ENCODE results near the gene TNS3.
"Not testable (repeated sequence)": the region's sequence is repeated elsewhere in the genome, so short reads cannot be mapped to it uniquely, and the experiment has no call there.

TNS3 gene

GRCh38 chr7:47581804-47582763, at the start of gene TNS3:
Gene TNS3, minus strand, starts transcription at chr7:47582111. Its CDS starts 142,475 bp downstream, at chr7:47439636.
- in situ Hi-C loops (cut with HindIII; ENCODE audit: low sequenced_read_pairs) = no loop called here

GRCh38 chr7:47631711-47632110, 49.8 kb upstream of the TNS3 start:
- in situ Hi-C loops (cut with HindIII; ENCODE audit: low sequenced_read_pairs) = no loop called here

- in situ Hi-C loops (cut with HindIII; ENCODE audit: low sequenced_read_pairs) = no loop called here
These were observed 45.8 kb upstream of the TNS3 start for GRCh38 chr7:47627580-47628283.

GRCh38 chr7:47625861-47626715, 44.2 kb upstream of the TNS3 start:
- in situ Hi-C loops (cut with HindIII; ENCODE audit: low sequenced_read_pairs) = no loop called here

- in situ Hi-C loops (cut with HindIII; ENCODE audit: low sequenced_read_pairs) = no loop called here
These were observed 42.8 kb upstream of the TNS3 start for GRCh38 chr7:47624689-47625088.

- in situ Hi-C loops (cut with HindIII; ENCODE audit: low sequenced_read_pairs) = no loop called here
These were observed 41.2 kb upstream of the TNS3 start for GRCh38 chr7:47622946-47623640.

- in situ Hi-C loops (cut with HindIII; ENCODE audit: low sequenced_read_pairs) = no loop called here
These were observed 40.7 kb upstream of the TNS3 start for GRCh38 chr7:47622586-47622945.

- in situ Hi-C loops (cut with HindIII; ENCODE audit: low sequenced_read_pairs) = no loop called here
These were observed 40.2 kb upstream of the TNS3 start for GRCh38 chr7:47621979-47622561.

- in situ Hi-C loops (cut with HindIII; ENCODE audit: low sequenced_read_pairs) = no loop called here
These were observed 39.4 kb upstream of the TNS3 start for GRCh38 chr7:47621347-47621746.

GRCh38 chr7:47619806-47620205, 37.9 kb upstream of the TNS3 start:
- in situ Hi-C loops (cut with HindIII; ENCODE audit: low sequenced_read_pairs) = no loop called here

GRCh38 chr7:47617131-47617530, 35.2 kb upstream of the TNS3 start:
- in situ Hi-C loops (cut with HindIII; ENCODE audit: low sequenced_read_pairs) = no loop called here

GRCh38 chr7:47614450-47614849, 32.5 kb upstream of the TNS3 start:
- in situ Hi-C loops (cut with HindIII; ENCODE audit: low sequenced_read_pairs) = no loop called here

- in situ Hi-C loops (cut with HindIII; ENCODE audit: low sequenced_read_pairs) = no loop called here
These were observed 29.2 kb upstream of the TNS3 start for GRCh38 chr7:47611045-47611511.

- in situ Hi-C loops (cut with HindIII; ENCODE audit: low sequenced_read_pairs) = no loop called here
These were observed 28.7 kb upstream of the TNS3 start for GRCh38 chr7:47610506-47611044.

- in situ Hi-C loops (cut with HindIII; ENCODE audit: low sequenced_read_pairs) = no loop called here
These were observed 28.0 kb upstream of the TNS3 start for GRCh38 chr7:47609803-47610452.

GRCh38 chr7:47606593-47607046, 24.7 kb upstream of the TNS3 start:
- in situ Hi-C loops (cut with HindIII; ENCODE audit: low sequenced_read_pairs) = not testable (repeated sequence)

GRCh38 chr7:47605816-47606575, 24.1 kb upstream of the TNS3 start:
- in situ Hi-C loops (cut with HindIII; ENCODE audit: low sequenced_read_pairs) = no loop called here

GRCh38 chr7:47604496-47604890, 22.6 kb upstream of the TNS3 start:
- in situ Hi-C loops (cut with HindIII; ENCODE audit: low sequenced_read_pairs) = no loop called here
